HG03280 (cell line): ENCODE data around the gene HERC6.
"Not testable (repeated sequence)": the region's sequence is repeated elsewhere in the genome, so short reads cannot be mapped to it uniquely, and the experiment has no call there.

Source experiments
- ATAC-seq: cut with Tn5 transposase; IDR thresholded peaks from one replicate; pipeline ENCODE4 v1.9.1; 2021; ENCODE audit warnings: mild to moderate bottlenecking, moderate library complexity; ENCODE audit not compliant: unreplicated experiment

The HERC6 gene

DNA sequence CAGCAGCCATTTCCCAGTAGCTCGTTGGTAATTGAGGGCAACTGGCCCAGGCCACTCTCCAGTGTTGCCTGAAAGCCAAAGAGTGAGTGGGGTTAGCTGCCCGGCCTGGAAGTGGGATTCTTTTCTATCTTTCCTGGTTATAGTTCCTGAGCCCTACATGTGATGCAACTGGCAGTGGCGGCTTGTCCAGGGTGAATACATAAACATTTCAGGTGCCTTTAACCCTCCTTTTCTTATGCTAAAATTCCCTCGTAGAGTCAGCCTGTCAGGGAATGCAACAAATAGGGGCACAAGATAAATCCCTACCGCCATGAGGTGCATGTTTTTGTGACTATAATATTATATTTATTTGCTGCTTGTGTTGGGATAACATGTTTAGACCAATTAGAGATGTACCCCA lies 64.8 kb downstream of the HERC6 start:
- no peak for ATAC-seq

GRCh38 chr4:88445252-88445651 lies 66.6 kb downstream of the HERC6 start:
- no peak for ATAC-seq

DNA sequence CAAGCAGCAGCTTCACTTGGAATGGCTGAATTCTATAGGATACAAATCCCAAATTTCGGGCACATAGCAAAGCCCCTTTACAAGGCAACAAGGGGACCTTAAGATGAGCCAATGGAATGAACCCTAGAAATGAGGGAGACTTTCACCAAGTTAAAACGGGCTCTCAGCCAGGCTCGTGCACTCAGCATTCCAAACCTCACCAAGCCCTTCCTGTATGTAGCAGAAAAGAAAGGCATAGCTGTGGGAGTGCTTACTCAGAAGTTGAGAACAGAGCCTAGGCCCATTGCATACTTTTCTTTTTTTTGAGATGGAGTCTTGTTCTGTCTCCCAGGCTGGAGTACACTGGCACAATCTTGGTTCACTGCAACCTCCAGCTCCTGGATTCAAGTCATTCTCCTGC lies 67.5 kb downstream of the HERC6 start:
- no peak for ATAC-seq

- no peak for ATAC-seq
Observed at GRCh38 chr4:88447371-88448095, 68.9 kb downstream of the HERC6 start.

GRCh38 chr4:88448211-88448765 lies 69.6 kb downstream of the HERC6 start:
- not testable (repeated sequence) for ATAC-seq

DNA sequence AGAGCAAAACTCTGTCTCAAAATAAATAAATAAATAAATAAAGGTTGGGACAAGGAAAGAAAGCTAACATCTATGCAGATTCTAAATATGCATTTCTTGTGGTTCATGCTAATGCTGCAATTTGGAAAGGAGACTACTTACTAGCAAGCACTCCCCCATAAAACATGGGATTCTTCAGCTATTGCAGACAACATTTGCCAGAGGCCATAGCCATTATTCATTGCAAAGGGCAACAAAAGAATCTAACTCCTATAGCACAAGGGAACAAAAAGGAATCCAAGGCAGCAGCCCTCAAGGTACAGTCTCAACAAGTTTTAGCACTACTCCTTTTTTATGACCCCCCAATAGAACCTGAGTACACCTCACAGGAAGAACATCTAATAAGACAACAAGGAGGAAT lies 70.2 kb downstream of the HERC6 start:
- no peak for ATAC-seq

GRCh38 chr4:88449290-88449689 lies 70.6 kb downstream of the HERC6 start:
- ATAC-seq: no peak

- ATAC-seq: no peak
Observed at GRCh38 chr4:88451205-88451604, 72.6 kb downstream of the HERC6 start.

- no peak for ATAC-seq
Observed at GRCh38 chr4:88452912-88453311, 74.3 kb downstream of the HERC6 start.

DNA sequence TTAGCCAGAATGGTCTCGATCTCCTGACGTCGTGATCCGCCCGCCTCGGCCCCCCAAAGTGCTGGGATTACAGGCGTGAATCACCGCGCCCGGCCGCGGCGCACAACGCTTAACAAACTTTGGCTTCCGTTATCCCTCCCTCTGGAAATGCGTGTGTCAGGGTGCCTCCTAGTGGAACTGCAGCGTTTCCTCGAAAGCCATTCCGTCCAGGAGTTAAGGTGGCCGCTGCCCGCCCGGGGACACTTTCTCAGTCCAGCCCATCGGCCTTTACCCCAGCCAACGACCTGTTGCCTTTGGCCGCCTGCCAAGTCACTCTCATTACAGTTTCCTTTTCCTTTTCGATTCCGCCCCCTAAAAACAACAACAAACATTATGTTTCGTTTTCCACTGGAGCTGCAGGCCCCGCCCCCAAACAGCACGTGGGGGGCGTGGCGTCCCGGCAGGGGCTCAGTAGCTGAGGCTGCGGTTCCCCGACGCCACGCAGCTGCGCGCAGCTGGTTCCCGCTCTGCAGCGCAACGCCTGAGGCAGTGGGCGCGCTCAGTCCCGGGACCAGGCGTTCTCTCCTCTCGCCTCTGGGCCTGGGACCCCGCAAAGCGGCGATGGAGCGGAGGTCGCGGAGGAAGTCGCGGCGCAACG lies 78.1 kb downstream of the HERC6 start, which contains the start of gene HERC5:
HERC5 (plus strand) TSS at position 450 of the 637 bp plus-strand sequence; CDS start at position 601, 151 bp downstream.
- ATAC-seq: peak; percentile 94

DNA sequence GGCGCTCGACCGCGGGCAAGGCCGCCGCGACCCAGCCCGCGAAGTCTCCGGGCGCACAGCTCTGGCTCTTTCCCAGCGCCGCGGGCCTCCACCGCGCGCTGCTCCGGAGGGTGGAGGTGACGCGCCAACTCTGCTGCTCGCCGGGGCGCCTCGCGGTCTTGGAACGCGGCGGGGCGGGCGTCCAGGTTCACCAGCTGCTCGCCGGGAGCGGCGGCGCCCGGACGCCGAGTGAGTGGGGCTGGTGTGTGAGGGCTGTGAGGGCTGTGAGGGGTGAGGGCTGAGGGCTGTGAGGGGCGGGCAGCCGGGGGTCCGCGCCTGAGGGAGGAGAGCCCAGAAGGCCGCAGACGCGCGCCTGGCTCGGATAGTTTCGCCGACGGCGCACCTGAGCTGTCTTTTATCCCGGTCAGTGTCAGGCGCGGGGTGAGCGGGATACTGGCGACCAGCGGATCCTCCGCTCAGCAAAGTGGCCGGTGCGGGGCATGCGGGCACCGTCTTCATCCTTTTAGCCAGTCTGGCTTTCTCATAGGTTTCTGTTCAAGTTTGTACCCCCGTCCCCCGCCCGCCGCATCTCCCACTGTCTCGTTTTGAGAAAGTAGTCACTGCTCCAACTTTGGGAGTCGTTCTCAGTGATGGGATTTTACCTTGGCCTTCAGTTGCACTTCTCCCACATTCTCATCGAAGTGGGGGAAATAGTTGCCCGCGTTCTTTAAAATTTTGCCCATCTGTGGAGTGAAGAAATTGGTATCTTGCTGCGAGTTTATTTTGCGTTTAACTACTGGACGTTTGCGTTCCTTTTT lies 78.9 kb downstream of the HERC6 start:
- peak; percentile 42 for ATAC-seq

- ATAC-seq: no peak
Observed at GRCh38 chr4:88458104-88458740, 79.6 kb downstream of the HERC6 start.

DNA sequence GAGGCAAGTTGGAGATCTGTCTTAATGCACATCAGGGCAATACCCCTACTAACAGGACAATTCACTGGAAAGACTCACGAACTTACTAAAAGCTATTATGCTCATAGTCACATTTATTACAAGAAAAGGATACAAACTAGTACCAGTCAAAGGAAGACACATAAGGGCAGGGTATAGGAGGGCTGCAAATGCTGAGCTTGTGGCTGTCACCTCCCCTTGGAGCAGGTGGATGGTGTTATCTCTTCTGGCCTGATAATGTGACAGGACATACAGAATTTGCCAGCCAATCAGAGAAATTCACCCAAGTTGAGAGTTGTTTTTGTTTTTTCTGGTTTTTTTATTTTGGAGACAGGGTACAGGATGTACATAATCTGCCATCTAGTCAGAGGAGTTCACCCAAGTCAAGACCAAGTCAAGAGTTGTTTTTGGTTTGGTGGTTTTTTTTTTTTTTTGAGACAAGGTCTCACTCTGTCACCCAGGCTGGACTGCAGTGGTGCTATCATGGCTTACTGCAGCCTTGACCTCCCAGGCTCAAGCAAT lies 87.1 kb downstream of the HERC6 start:
- no peak for ATAC-seq

GRCh38 chr4:88467392-88467791 lies 88.7 kb downstream of the HERC6 start:
- ATAC-seq: no peak

GRCh38 chr4:88477229-88477860 lies 98.7 kb downstream of the HERC6 start:
- ATAC-seq: no peak

DNA sequence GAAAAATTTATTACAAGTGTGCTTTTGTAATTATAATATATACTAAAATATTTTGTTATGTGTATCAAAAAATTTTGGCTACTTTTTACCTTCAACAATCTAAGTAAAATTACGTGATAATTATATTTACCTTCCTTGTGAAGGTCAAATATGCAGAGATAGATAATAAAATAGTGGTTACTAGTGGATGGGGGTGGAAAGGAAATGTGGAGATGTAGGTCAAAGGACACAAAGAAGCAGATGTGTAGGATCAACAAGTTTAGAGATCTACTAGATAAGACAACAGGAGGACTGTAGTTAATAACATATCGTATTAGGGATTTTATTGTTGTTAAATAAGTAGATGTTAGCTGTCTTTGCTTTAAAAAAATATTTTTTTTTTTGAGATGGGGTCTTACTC lies 99.6 kb downstream of the HERC6 start:
- no peak for ATAC-seq

DNA sequence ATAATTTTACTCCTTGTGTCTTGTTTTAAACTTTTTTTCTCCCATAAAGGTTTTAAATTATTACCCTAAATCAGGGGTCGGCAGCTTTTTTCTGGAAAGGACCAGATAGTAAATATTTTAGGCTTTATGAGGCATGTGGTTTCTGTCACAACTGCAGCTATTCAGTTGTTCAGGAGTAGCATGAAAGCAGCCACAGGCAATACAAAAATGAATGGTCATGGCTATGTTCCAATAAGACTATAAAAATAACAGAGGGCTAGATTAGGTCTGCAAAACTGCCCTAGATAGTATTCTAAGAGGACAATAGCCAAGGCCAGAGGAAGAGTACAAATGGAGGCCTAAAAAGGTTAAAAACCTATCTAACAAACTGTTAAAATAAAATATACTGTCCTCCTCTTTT lies 102.9 kb downstream of the HERC6 start:
- no peak for ATAC-seq

DNA sequence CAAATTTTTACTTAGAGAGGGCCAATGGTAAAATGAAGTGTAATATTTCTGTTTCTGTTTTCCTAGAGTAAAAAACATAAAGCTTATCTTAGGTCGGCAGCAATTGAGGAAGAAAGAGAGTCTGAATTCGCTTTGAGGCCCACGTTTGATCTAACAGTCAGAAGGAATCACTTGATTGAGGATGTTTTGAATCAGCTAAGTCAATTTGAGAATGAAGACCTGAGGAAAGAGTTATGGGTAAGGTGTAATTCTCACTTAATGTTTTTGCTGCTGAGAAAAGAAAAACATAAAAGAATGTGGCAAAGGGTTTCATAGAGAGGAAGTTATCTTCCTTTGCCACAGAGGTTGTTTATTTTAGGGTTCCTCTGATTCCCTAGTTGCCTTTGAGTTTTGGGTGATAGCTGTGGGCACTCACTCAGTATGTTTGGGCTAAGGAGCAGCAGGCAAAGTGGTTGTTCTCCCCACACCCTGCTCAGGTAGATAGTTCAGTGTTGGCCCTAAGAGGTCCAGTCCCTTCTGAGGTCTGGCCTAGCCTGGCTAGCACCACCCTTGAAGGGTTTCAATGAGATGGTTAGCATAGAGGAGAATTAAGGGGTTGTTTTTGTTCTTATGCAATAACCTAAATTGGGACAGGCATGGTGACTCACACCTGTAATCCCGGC lies 110.6 kb downstream of the HERC6 start:
- ATAC-seq: no peak
